ENCODE data around the gene KRT75.

Gene KRT75

DNA sequence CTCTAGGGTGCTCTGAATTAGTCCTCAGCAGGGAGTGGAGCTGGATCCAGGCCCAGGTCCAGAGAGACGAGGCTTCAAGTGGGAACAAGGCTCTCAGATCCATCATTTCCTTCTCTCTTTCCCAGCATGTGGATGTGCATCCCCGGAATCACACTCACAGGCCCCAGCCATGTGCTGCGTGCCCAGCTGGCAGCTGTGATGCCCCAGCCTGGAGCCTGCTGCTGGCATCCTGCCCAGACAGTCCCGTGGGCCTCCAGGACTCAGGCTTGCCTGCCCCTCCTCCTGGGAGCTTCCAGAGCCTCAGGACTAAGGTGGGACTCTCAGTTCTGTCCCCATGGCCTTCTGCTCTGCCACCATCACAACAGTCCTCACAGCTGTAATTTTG is 42.6 kb downstream of the KRT75 start:
- DNase-seq (ENCODE audit: low read depth in 2 of 2): no peak

DNA sequence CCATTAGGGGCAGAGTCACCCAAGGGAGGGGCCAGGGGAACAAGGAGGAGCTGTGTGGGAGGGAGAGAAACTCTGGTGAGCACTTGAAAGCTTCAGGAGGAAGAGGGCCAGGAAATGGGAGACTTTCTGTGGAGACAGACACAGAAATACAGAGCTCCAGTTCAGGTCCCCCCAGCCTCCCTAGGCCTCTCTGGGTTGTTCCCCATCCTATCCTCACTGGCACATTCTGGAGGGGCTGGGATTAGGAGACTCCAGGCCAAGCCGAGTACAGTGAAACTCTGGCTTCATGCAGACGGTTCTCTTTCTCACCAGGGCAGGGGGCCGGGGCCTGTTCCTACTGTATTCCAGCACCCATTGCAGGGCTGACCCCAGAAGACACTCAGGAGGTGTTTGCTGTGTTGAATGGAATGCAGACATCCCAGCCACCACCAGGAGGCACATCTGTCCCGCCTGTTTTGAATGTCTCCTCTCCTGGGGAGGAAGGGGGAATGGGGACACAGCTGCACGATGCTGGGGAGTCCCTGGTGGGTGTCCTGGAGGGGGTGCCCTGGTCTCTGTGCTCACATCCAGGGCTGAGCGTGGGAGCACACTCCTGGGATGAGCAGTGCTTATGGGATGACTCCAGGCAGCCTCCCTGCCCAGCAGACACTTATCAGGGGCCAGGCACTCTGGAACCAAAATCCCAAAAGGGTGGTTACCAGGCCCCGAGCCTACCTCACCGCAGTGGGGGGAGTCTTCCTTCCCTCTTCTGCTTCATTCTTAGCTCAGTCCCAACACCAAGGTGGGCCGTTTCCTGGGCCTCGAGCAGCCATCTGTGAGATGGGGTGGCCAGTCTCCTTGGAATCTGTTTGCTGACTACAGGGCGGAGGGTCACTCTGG is 43.2 kb downstream of the KRT75 start:
- DNase-seq (ENCODE audit: low read depth in 2 of 2): no peak

GRCh38 chr12:52389313-52390207 is 44.6 kb downstream of the KRT75 start:
- no peak for DNase-seq (ENCODE audit: low read depth in 2 of 2)

GRCh38 chr12:52387859-52388258 is 46.3 kb downstream of the KRT75 start:
- no peak for DNase-seq (ENCODE audit: low read depth in 2 of 2)

DNA sequence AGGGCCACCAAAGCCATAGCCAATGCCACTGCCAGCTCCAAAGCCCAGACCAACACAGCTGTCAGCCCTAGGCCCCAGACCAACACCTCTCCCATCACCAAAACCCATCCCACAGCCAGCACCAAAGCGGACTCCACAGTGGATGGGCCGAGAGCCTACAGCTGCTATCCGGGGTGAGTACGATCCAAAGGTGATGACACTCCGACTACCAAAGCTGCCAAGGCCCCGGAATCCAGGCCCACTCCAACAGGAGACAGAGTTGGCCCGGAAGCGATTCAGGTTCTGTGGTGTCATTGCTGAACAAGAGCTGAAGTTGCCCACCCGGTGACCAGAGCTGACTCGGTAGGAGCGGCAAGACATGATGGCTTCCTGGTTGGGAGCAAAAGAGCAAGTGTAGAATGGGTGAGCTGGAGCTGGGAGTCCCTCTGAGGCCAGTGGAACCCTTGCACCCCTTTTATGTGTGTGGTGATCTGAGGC is 48.9 kb downstream of the KRT75 start, which contains the start of gene KRT84:
Gene KRT84, minus strand, starts transcription at position 427 of the 477 bp plus-strand sequence. Its CDS starts 67 bp downstream, at position 360.
- no peak for DNase-seq (ENCODE audit: low read depth in 2 of 2)

DNA sequence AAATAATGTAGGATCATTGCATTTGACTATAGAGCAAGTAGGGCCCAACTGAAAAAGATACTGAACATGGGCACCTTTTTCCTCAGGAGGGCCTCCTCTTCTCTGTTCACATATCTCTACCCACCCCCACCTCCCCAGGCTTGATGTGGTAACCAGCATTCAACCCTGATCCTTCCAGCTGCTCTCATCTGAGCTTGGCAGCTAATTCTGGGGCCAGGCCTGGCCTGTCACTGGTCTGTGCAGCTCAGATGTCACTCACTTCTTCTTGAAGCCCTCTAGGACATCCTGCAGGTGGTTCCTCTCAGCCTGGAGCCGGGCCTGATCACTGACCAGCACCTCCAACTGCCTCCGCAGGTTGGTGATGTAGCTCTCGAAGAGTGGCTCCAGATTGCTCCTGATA is 50.8 kb downstream of the KRT75 start:
- no peak for DNase-seq (ENCODE audit: low read depth in 2 of 2)

DNA sequence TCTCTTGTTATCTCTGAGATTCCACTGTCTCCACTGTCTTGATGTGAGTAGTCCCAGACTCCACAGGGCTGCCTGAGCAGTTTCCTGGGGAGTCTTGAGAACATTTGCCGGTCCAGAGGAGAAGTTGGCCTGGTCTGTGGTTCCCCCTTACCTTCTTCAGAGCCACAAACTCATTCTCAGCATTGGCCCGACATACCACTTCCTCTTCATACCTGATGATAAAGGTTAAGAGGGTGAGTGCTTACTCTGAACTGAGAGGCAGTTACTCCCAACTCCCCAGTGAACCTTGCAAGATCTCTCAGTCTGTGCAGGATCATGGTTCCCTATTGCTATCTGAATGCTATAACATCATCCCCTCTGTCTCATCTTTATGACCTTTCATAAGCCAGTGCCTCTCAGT is 51.3 kb downstream of the KRT75 start:
- DNase-seq (ENCODE audit: low read depth in 2 of 2): no peak

DNA sequence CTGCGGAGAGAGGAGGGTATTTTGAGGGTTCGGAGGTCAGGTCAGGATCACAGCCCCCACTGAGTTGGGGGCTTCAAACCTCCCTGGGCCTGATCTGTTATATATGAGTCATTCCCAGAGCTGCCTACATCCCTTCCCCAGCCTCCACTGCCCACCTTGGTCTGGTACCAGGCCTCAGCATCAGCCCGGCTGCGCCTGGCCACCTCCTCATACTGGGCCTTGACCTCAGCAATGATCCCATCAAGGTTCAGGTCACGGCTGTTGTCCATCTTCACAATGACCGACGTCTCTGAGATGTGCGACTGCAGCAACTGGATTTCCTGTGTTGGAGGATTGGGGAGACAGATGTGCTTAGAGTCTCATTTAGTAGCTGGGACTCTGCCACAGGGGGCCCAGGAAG is 53.0 kb downstream of the KRT75 start:
- no peak for DNase-seq (ENCODE audit: low read depth in 2 of 2)

DNA sequence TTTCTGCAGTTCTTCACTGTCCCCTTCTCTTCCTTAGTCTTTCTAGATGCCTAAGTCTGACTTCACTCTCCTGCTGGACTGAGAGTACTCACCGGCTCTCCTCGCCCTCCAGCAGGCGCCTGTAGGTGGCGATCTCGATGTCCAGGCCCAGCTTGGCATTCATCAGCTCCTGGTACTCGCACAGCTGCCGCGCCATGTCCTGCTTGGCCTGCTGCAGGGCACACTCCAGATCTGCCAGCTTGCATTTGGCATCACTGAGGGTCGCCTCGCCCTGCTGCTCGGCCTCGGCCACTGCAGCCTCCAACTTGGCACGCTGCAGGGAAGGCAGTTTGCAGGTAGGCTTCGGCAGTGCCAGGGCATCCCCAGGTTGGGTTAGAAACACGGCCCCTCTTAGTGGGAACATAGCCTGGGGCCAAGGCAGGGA is 53.9 kb downstream of the KRT75 start:
- no peak for DNase-seq (ENCODE audit: low read depth in 2 of 2)

DNA sequence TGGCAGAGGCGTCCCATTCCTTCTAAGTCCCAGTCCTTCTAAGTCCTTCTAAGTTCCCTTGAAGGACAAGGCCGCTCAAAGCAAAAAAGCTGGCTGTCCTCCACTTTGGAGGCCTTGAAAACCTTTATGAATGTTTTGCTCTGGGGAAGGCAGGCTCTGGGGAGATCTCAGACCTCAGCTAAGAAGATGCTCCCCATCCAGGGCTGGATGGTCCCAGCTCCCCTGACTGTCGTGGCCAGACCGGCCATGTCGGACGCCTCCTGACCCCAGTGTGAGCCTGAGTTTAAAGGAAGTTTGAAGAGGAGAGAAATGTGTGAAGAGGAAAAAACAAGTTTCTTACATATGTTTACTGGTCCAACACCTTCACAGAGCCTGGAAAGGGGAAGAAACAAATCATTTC is 54.6 kb downstream of the KRT75 start:
- DNase-seq (ENCODE audit: low read depth in 2 of 2): no peak

DNA sequence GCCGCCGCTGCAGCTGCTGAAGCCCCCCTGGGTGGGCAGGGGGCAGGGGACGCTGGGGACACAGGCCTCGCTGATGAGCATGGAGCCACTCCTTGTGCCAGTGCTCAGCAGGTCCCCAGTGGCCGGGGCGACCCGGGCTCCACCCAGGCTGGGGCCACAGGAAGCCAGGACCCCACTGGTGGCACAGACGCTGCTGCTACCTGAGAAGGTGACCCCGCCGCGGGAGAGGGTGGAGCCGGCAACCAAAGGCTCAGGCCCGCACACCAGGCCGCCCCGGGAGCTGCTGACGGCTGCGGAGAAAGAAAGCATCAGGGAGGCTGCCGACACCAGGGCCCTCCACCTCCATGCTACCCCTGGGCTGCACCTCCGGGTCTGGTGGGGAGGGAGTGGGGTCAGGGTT is 56.1 kb downstream of the KRT75 start:
- DNase-seq (ENCODE audit: low read depth in 2 of 2): no peak

DNA sequence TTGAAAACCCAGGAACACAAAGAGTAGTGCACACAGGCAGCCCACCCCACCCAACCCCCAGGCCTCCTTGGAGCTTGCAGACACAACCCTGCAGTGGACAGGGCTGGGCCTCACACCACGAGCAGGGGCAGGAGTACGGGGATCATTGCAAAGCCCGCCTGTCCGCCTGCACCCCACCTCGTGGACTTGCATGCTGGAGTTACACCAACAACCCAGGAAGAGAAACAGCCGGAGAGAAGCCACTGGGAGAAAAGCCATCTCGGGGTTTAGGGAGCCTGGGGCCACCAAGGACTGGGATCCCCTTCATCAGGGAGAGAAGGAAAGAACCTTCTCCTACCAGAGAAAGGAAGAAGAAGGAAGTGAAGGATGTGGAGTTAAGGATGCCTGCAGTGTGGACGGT is 56.9 kb downstream of the KRT75 start:
- DNase-seq (ENCODE audit: low read depth in 2 of 2): no peak
